ENCODE measurements around the gene RBM33. TPM values are rescaled to one million over a fixed set of nuclear protein-coding genes. Genes with fewer than 3 reads are reported as not detected.

Gene RBM33
- polyA plus RNA-seq, 4 donors: 26.6 to 40.3 (median 34.8) TPM

GRCh38 chr7:155743177-155743576 lies 98.7 kb downstream of the RBM33 start:
- DNase-seq (ENCODE audit: low read depth in 4 of 4, low spot score in 3 of 4): no peak

GRCh38 chr7:155744971-155745683 lies 100.7 kb downstream of the RBM33 start:
- no peak for DNase-seq (ENCODE audit: low read depth in 4 of 4, low spot score in 3 of 4)

- DNase-seq (ENCODE audit: low read depth in 4 of 4, low spot score in 3 of 4): no peak
Observed at GRCh38 chr7:155745737-155746136, 101.3 kb downstream of the RBM33 start.

GRCh38 chr7:155746188-155746587 lies 101.7 kb downstream of the RBM33 start:
- DNase-seq (ENCODE audit: low read depth in 4 of 4, low spot score in 3 of 4): no peak

GRCh38 chr7:155747209-155747608 lies 102.7 kb downstream of the RBM33 start:
- no peak for DNase-seq (ENCODE audit: low read depth in 4 of 4, low spot score in 3 of 4)

- DNase-seq (ENCODE audit: low read depth in 4 of 4, low spot score in 3 of 4): no peak
Observed at GRCh38 chr7:155749578-155749977, 105.1 kb downstream of the RBM33 start.

GRCh38 chr7:155750255-155751125 lies 106.0 kb downstream of the RBM33 start:
- DNase-seq (ENCODE audit: low read depth in 4 of 4, low spot score in 3 of 4): no peak

GRCh38 chr7:155751409-155751808 lies 106.9 kb downstream of the RBM33 start:
- DNase-seq (ENCODE audit: low read depth in 4 of 4, low spot score in 3 of 4): no peak

- no peak for DNase-seq (ENCODE audit: low read depth in 4 of 4, low spot score in 3 of 4)
Observed at GRCh38 chr7:155752756-155753445, 108.4 kb downstream of the RBM33 start.

- no peak for DNase-seq (ENCODE audit: low read depth in 4 of 4, low spot score in 3 of 4)
Observed at GRCh38 chr7:155753446-155753965, 109.0 kb downstream of the RBM33 start.

- DNase-seq (ENCODE audit: low read depth in 4 of 4, low spot score in 3 of 4): no peak
Observed at GRCh38 chr7:155754165-155754564, 109.7 kb downstream of the RBM33 start.

- no peak for DNase-seq (ENCODE audit: low read depth in 4 of 4, low spot score in 3 of 4)
Observed at GRCh38 chr7:155755026-155755425, 110.6 kb downstream of the RBM33 start.

- no peak for DNase-seq (ENCODE audit: low read depth in 4 of 4, low spot score in 3 of 4)
Observed at GRCh38 chr7:155756322-155756721, 111.9 kb downstream of the RBM33 start.

- DNase-seq (ENCODE audit: low read depth in 4 of 4, low spot score in 3 of 4): no peak
Observed at GRCh38 chr7:155758348-155758747, 113.9 kb downstream of the RBM33 start.

- DNase-seq (ENCODE audit: low read depth in 4 of 4, low spot score in 3 of 4): no peak
Observed at GRCh38 chr7:155759740-155760430, 115.4 kb downstream of the RBM33 start.

GRCh38 chr7:155761162-155761561 lies 116.7 kb downstream of the RBM33 start:
- DNase-seq (ENCODE audit: low read depth in 4 of 4, low spot score in 3 of 4): no peak

GRCh38 chr7:155762036-155762435 lies 117.6 kb downstream of the RBM33 start:
- no peak for DNase-seq (ENCODE audit: low read depth in 4 of 4, low spot score in 3 of 4)

GRCh38 chr7:155762655-155763054 lies 118.2 kb downstream of the RBM33 start:
- DNase-seq (ENCODE audit: low read depth in 4 of 4, low spot score in 3 of 4): no peak

GRCh38 chr7:155763122-155763521 lies 118.7 kb downstream of the RBM33 start:
- no peak for DNase-seq (ENCODE audit: low read depth in 4 of 4, low spot score in 3 of 4)

GRCh38 chr7:155763691-155764437 lies 119.4 kb downstream of the RBM33 start:
- no peak for DNase-seq (ENCODE audit: low read depth in 4 of 4, low spot score in 3 of 4)
